SK-N-MC (cell line): ENCODE results near the gene WDR41.

Source experiments
- DNase-seq: peaks from one replicate; pipeline ENCODE4 v3.0.0-alpha.2; 2011; ENCODE audit warnings: low read depth, low spot score
- H3K27ac ChIP-seq: fragments of 200-600 bp; sonication (generic); 2 replicates; pipeline ENCODE4 v1.5.1; 2016; ENCODE audit warnings: mixed run types
- H3K36me3 ChIP-seq: fragments of 200-600 bp; sonication (generic); 2 replicates; pipeline ENCODE4 v1.6.1; 2017; ENCODE audit warnings: antibody characterized with exemption, low read length, mixed read lengths; ENCODE audit not compliant: insufficient read depth
- H3K4me3 ChIP-seq: fragments of 200-600 bp; sonication (generic); 2 replicates; pipeline ENCODE4 v1.5.1; 2016
- H3K9ac ChIP-seq: fragments of 200-600 bp; sonication (generic); 2 replicates; pipeline ENCODE4 v1.8.0; 2017; ENCODE audit warnings: mixed run types, mixed read lengths; ENCODE audit not compliant: insufficient read length
- H3K9me3 ChIP-seq: fragments of 200-600 bp; sonication (generic); 2 replicates; pipeline ENCODE4 v1.6.1; 2017; ENCODE audit warnings: low read depth, mild to moderate bottlenecking, antibody characterized with exemption, low read length, moderate library complexity, mixed read lengths
- EZH2 ChIP-seq: fragments of 200-600 bp; sonication (generic); IDR thresholded peaks from one replicate; pipeline ENCODE4 v1.6.1; 2017; ENCODE audit warnings: antibody characterized with exemption
- FOXP2 ChIP-seq: optimal IDR thresholded peaks from 2 replicates; pipeline ENCODE3; 2011; ENCODE audit warnings: mild to moderate bottlenecking, moderate library complexity; ENCODE audit not compliant: insufficient read depth; ENCODE audit errors: extremely low read length, control extremely low read depth
- POLR2AphosphoS5 ChIP-seq: IDR thresholded peaks from 2 replicates; pipeline ENCODE4 v1.6.1; 2012; ENCODE audit warnings: mild to moderate bottlenecking, low read depth, low read length, borderline replicate concordance

Gene WDR41

GRCh38 chr5:77454123-77454522 is 38.0 kb downstream of the WDR41 start:
- H3K27ac ChIP-seq = no peak overlapping the region
- H3K4me3 ChIP-seq = no peak overlapping the region
- DNase-seq = no peak
- no peak for TF ChIP-seq EZH2
- no peak for TF ChIP-seq POLR2AphosphoS5
- TF ChIP-seq FOXP2 = no peak
- H3K9me3 ChIP-seq = no peaks in the 10 kb centered on the region
- H3K36me3 ChIP-seq = no peaks in the 10 kb centered on the region
- no peak overlapping the region for H3K9ac ChIP-seq

DNA sequence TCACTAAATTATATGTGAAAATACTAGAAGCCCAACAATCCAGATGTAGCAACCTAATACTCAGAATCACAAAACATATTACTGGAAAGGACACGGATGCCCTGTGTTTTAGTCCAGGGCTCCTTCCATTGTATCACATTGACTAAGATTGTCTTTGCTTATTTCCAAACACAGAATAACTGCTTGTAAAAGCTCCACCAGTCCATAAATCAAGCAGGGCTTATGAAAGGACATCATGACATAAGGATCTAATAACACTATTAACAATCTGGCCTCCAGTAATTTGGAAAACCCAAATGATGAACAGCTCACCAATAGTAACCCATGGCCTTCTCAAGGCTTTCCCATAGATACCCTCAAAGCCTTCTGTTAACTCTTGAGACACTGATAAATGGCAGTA is 39.8 kb downstream of the WDR41 start:
- Histone ChIP-seq H3K9me3 (no peaks in the 10 kb centered on the region), H3K27ac (no peak overlapping the region), H3K4me3 (no peak overlapping the region), H3K9ac (no peak overlapping the region), H3K36me3 (no peaks in the 10 kb centered on the region; the same call in 1 of the 2 replicates)
- DNase-seq = no peak
- TF ChIP-seq EZH2 = no peak
- no peak for TF ChIP-seq POLR2AphosphoS5
- TF ChIP-seq FOXP2 = no peak

DNA sequence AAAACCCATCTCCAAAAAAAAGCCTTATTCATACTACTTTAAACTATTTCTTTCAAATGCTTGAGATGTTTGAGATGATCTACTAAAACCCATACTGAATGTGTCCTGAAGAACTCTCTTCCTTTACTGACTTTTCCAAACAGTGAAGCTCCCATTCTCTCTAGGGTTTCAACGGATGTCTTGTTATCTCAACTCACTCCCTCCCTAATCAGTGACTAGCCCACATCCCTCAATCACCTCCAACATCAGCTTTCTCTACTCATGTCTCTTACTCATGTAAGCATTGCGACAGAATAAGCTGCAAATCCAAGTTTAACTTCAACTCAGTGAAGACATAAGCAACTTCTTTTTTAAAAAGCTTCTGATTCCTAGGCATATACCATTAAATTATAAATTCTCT is 42.1 kb downstream of the WDR41 start:
- TF ChIP-seq EZH2 (no peak), FOXP2 (no peak)
- no peak overlapping the region for H3K4me3 ChIP-seq
- no peaks in the 10 kb centered on the region; the same call in 1 of the 2 replicates for H3K36me3 ChIP-seq
- no peak for DNase-seq
- H3K9ac ChIP-seq = no peak overlapping the region
- no peak overlapping the region for H3K27ac ChIP-seq
- H3K9me3 ChIP-seq = no peaks in the 10 kb centered on the region

- Histone ChIP-seq H3K9me3 (no peaks in the 10 kb centered on the region), H3K9ac (no peak overlapping the region), H3K36me3 (no peaks in the 10 kb centered on the region; the same call in 1 of the 2 replicates), H3K4me3 (no peak overlapping the region), H3K27ac (no peak overlapping the region)
- no peak for TF ChIP-seq FOXP2
- no peak for TF ChIP-seq POLR2AphosphoS5
- TF ChIP-seq EZH2 = no peak
- DNase-seq = no peak
Measured at GRCh38 chr5:77449277-77449676, 42.8 kb downstream of the WDR41 start.

DNA sequence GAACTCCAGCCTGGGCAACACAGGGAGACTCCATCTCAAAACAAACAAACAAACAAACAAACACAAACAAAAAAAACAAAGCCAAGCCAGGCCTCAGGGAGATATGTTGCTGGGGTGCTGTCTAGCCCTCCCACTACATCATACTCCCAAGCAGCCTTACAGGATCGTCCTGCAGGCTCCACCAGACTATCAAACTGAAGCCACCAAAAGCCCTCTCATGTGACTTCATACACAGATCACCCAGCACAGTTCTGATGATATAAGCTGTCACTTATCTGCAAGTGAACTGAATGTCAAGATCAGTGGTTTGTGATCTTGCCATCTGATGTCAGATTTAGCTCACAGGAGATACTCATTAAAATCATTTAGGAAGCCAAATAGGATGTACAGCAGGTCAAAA is 43.3 kb downstream of the WDR41 start:
- no peaks in the 10 kb centered on the region for H3K9me3 ChIP-seq
- DNase-seq = no peak
- TF ChIP-seq FOXP2 (no peak), POLR2AphosphoS5 (no peak), EZH2 (no peak)
- H3K4me3 ChIP-seq = no peak overlapping the region
- H3K36me3 ChIP-seq = no peaks in the 10 kb centered on the region; the same call in 1 of the 2 replicates
- H3K9ac ChIP-seq = no peak overlapping the region
- no peak overlapping the region for H3K27ac ChIP-seq

DNA sequence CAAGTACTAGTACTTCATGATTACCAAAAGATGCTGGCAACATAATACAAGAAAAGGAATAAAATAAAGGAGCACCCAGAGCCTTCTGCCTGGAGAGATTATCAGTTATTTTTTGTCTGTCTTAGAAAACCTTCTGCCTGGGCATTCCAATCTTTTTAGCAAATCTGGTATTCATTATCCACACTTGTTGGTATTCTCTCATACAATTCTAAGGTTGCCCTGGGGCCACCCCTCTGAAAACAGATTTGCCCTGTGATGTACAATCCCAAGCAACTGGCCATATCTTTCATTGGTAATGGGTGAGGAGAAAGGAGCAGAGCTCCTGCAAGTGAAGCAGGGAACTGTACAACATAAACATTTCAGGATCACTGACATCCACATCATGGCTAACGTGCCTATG is 47.8 kb downstream of the WDR41 start:
- Histone ChIP-seq H3K4me3 (no peak overlapping the region), H3K9ac (no peak overlapping the region), H3K36me3 (no peaks in the 10 kb centered on the region; the same call in 1 of the 2 replicates), H3K9me3 (no peaks in the 10 kb centered on the region), H3K27ac (no peak overlapping the region)
- DNase-seq = no peak
- TF ChIP-seq EZH2 (no peak), FOXP2 (no peak), POLR2AphosphoS5 (no peak)

GRCh38 chr5:77443670-77444069 is 48.4 kb downstream of the WDR41 start:
- no peak for DNase-seq
- TF ChIP-seq EZH2 = no peak
- no peak for TF ChIP-seq POLR2AphosphoS5
- no peak for TF ChIP-seq FOXP2
- no peak overlapping the region for H3K27ac ChIP-seq
- no peak overlapping the region for H3K9ac ChIP-seq
- no peak overlapping the region for H3K4me3 ChIP-seq
- no peaks in the 10 kb centered on the region; the same call in 1 of the 2 replicates for H3K36me3 ChIP-seq
- H3K9me3 ChIP-seq = no peaks in the 10 kb centered on the region

GRCh38 chr5:77438071-77438470 is 54.0 kb downstream of the WDR41 start:
- H3K36me3 ChIP-seq = no peaks in the 10 kb centered on the region
- TF ChIP-seq FOXP2 (no peak), POLR2AphosphoS5 (no peak), EZH2 (no peak)
- no peak overlapping the region for H3K4me3 ChIP-seq
- no peak for DNase-seq
- no peak overlapping the region for H3K9ac ChIP-seq
- no peaks in the 10 kb centered on the region for H3K9me3 ChIP-seq
- H3K27ac ChIP-seq = no peak overlapping the region

DNA sequence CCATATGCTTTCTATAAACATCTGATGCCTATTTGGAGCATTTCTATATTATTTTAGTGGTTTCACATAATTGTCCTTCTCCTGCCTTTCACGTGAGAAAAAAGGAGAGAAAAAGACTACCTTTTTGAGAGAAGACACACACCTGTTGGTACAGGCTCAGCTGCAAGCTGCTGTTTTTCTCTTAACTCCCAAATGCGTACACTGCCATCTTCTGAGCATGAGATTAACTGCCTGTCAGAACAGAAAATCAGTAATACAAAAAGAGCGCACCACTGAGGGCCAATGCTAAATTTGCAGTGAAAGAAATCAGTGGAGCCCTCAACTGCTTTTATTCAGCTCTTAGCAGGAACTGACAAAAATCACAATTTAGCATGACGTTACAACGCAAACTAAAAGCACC is 54.9 kb downstream of the WDR41 start:
- Histone ChIP-seq H3K36me3 (no peaks in the 10 kb centered on the region), H3K4me3 (no peak overlapping the region), H3K27ac (no peak overlapping the region), H3K9ac (no peak overlapping the region), H3K9me3 (no peaks in the 10 kb centered on the region)
- TF ChIP-seq POLR2AphosphoS5 (no peak), EZH2 (no peak)
- DNase-seq = no peak
